HepG2 (cell line): Measurements from ENCODE around the gene MEF2D. TPM values are rescaled to one million over a fixed set of nuclear protein-coding genes. Genes with fewer than 3 reads are reported as not detected.

Source experiments
- ATAC-seq: fragments of 200-7000 bp; cut with Tn5 transposase; 3 replicates; pipeline ENCODE4 v1.9.1; 2020; ENCODE audit warnings: mild to moderate bottlenecking, moderate library complexity
- BruUV-seq: library from RNA; stranded (reverse); fragments of 400-500 nt; replicated peaks from 2 replicates; lab custom pipeline; 2021; lab: Mats Ljungman, UMichigan
- CTCF ChIA-PET: fragments of 300-600 bp; formaldehyde crosslinking; extraction: SDS; loops from one replicate; lab custom pipeline; 2021; ENCODE audit warnings: low total read pairs, inconsistent platforms, low intra/inter-chr PET ratio; lab: Yijun Ruan, JAX
- POLR2A ChIA-PET: fragments of 350-600 bp; sonication (Branson Sonifier 250); formaldehyde crosslinking; loops from one replicate; lab custom pipeline; 2020; ENCODE audit warnings: antibody characterized with exemption, inconsistent platforms; lab: Yijun Ruan, JAX
- DNase-seq: peaks from one replicate; pipeline ENCODE4 v3.0.0-alpha.2; 2015; ENCODE audit warnings: low spot score
- FAIRE-seq: peaks from 3 replicates; lab custom pipeline; 2011; peaks lifted over from hg19 to GRCh38; lab: Jason Lieb, UNC
- H2AFZ ChIP-seq: one replicate; pipeline ENCODE4 v1.6.1; 2011; ENCODE audit warnings: low read length, inconsistent platforms
- H3K27ac ChIP-seq: fragments of 300-600 bp; 3 replicates; pipeline ENCODE4 v1.8.0; 2011; ENCODE audit warnings: mixed run types, mild to moderate bottlenecking, mixed read lengths, low read length, inconsistent platforms; ENCODE audit not compliant: insufficient read depth; ENCODE audit errors: extremely low read length
- H3K27me3 ChIP-seq, 2 experiments: fragments of 200-600 bp in 1 of 2; 2 replicates in 1 of 2; 3 replicates in 1 of 2; pipeline versions ENCODE4 v1.6.0 to v1.8.0; 2011; ENCODE audit warnings: low read length in 2 of 2, mild to moderate bottlenecking in 2 of 2, moderate library complexity in 2 of 2, inconsistent platforms in 1 of 2; ENCODE audit not compliant: insufficient read depth in 2 of 2, control insufficient read depth in 1 of 2
- H3K36me3 ChIP-seq, 2 experiments: fragments of 200-600 bp in 1 of 2; replicated peaks in 1 of 2; 2 replicates in 1 of 2; 3 replicates in 1 of 2; pipeline versions ENCODE4 v1.5.1 to v1.8.0; 2011; ENCODE audit warnings: low read length in 2 of 2, inconsistent platforms in 1 of 2; ENCODE audit not compliant: insufficient read depth in 2 of 2, control insufficient read depth in 1 of 2
- H3K4me1 ChIP-seq: 2 replicates; pipeline ENCODE4 v1.5.1; 2012; ENCODE audit warnings: low read length, inconsistent platforms; ENCODE audit not compliant: insufficient read depth
- H3K4me2 ChIP-seq: 2 replicates; pipeline ENCODE4 v1.6.0; 2011; ENCODE audit warnings: low read depth, low read length, inconsistent platforms
- H3K4me3 ChIP-seq, 3 experiments: fragments of 200-600 bp in 1 of 3; sonication (generic), shearing (Covaris generic) in 1 of 3; replicated peaks in 1 of 3; 2 replicates each; pipeline ENCODE4 v1.5.1; 2011 to 2016; ENCODE audit warnings: low read length in 3 of 3, inconsistent platforms in 2 of 3, low read depth in 2 of 3, mild to moderate bottlenecking in 2 of 3, control low read depth in 1 of 3, mixed read lengths in 1 of 3; ENCODE audit not compliant: insufficient read depth in 1 of 3
- H3K79me2 ChIP-seq: one replicate; pipeline ENCODE4 v1.6.1; 2011; ENCODE audit warnings: low read length, inconsistent platforms; ENCODE audit not compliant: insufficient read depth
- H3K9ac ChIP-seq: 2 replicates; pipeline ENCODE4 v1.6.0; 2011; ENCODE audit warnings: mild to moderate bottlenecking, low read depth, low read length, inconsistent platforms; ENCODE audit not compliant: insufficient read depth
- H3K9me3 ChIP-seq: 2 replicates; pipeline ENCODE4 v1.5.1; 2012; ENCODE audit warnings: mild to moderate bottlenecking, low read length
- H4K20me1 ChIP-seq: 2 replicates; pipeline ENCODE4 v1.6.0; 2011; ENCODE audit warnings: inconsistent platforms, mild to moderate bottlenecking, low read length, moderate library complexity; ENCODE audit not compliant: insufficient read depth
- ATF7 ChIP-seq, 2 experiments: fragments of 450-650 bp in 1 of 2; sonication (generic) in 1 of 2; formaldehyde crosslinking in 1 of 2; IDR thresholded peaks; 2 replicates each; pipeline versions ENCODE4 v1.4.0 to v1.6.1; 2016 to 2020; ENCODE audit warnings: antibody characterized with exemption in 1 of 2, mild to moderate bottlenecking in 1 of 2, missing genetic modification reagents in 1 of 2
- CBX1 ChIP-seq: IDR thresholded peaks from one replicate; pipeline ENCODE4 v1.6.1; 2016; ENCODE audit warnings: antibody characterized with exemption, low read depth
- HDAC2 ChIP-seq: sonication (generic); formaldehyde crosslinking; IDR thresholded peaks from 2 replicates; pipeline ENCODE4 v1.4.0; 2020; ENCODE audit warnings: missing genetic modification reagents
- HNRNPH1 ChIP-seq: fragments of 200-400 bp; formaldehyde crosslinking; optimal IDR thresholded peaks from 2 replicates; pipeline ENCODE3; 2017; ENCODE audit warnings: mild to moderate bottlenecking, low read depth, low read length
- JDP2 ChIP-seq: sonication (generic); formaldehyde crosslinking; IDR thresholded peaks from 2 replicates; pipeline ENCODE4 v1.8.1; 2022; ENCODE audit warnings: missing genetic modification reagents, borderline replicate concordance
- JUNB ChIP-seq: sonication (generic); formaldehyde crosslinking; IDR thresholded peaks from 2 replicates; pipeline ENCODE4 v1.8.0; 2022; ENCODE audit warnings: missing genetic modification reagents, mild to moderate bottlenecking, borderline replicate concordance
- MBNL3 ChIP-seq: fragments of 250-450 bp; sonication (Bioruptor Pico); conservative IDR thresholded peaks from 2 replicates; pipeline ENCODE4 v1.8.0; 2022; ENCODE audit warnings: mild to moderate bottlenecking, inconsistent platforms
- NFYC ChIP-seq: IDR thresholded peaks from 2 replicates; pipeline ENCODE4 v1.6.1; 2016; ENCODE audit warnings: missing genetic modification reagents, missing compliant biosample characterization
- PHF21A ChIP-seq: sonication (generic); formaldehyde crosslinking; IDR thresholded peaks from 2 replicates; pipeline ENCODE4 v1.5.0; 2020; ENCODE audit warnings: mild to moderate bottlenecking, missing genetic modification reagents
- RAD21 ChIP-seq: fragments of 450-650 bp; formaldehyde crosslinking; IDR thresholded peaks from 2 replicates; pipeline ENCODE4 v1.5.0; 2020; ENCODE audit warnings: mild to moderate bottlenecking
- SMAD3 ChIP-seq: sonication (generic); formaldehyde crosslinking; IDR thresholded peaks from 2 replicates; pipeline ENCODE4 v1.4.0; 2020; ENCODE audit warnings: missing genetic modification reagents
- SMC3 ChIP-seq: IDR thresholded peaks from 2 replicates; pipeline ENCODE4 v1.6.1; 2011; ENCODE audit warnings: low read length, improper control_type of control experiment
- ZBTB42 ChIP-seq: sonication (generic); formaldehyde crosslinking; IDR thresholded peaks from 2 replicates; pipeline ENCODE4 v1.5.0; 2020; ENCODE audit warnings: mild to moderate bottlenecking, missing genetic modification reagents
- ZFP37 ChIP-seq: sonication (generic); formaldehyde crosslinking; IDR thresholded peaks from 2 replicates; pipeline ENCODE4 v1.4.0; 2020; ENCODE audit warnings: missing genetic modification reagents, borderline replicate concordance
- ZFP82 ChIP-seq: sonication (generic); formaldehyde crosslinking; IDR thresholded peaks from 2 replicates; pipeline ENCODE4 v1.5.1; 2020; ENCODE audit warnings: mild to moderate bottlenecking, missing genetic modification reagents, borderline replicate concordance
- ZNF235 ChIP-seq: sonication (generic); formaldehyde crosslinking; IDR thresholded peaks from 2 replicates; pipeline ENCODE4 v1.8.1; 2023; ENCODE audit warnings: mild to moderate bottlenecking, missing genetic modification reagents, borderline replicate concordance
- ZNF24 ChIP-seq: fragments of 450-650 bp; IDR thresholded peaks from 2 replicates; pipeline ENCODE4 v1.6.1; 2017; ENCODE audit warnings: antibody characterized with exemption, mild to moderate bottlenecking
- ZNF251 ChIP-seq: sonication (generic); formaldehyde crosslinking; IDR thresholded peaks from 2 replicates; pipeline ENCODE4 v1.9.0; 2021; ENCODE audit warnings: mild to moderate bottlenecking, missing genetic modification reagents
- ZNF350 ChIP-seq: sonication (generic); formaldehyde crosslinking; IDR thresholded peaks from 2 replicates; pipeline ENCODE4 v1.4.0; 2020; ENCODE audit warnings: mild to moderate bottlenecking, low read depth, missing genetic modification reagents, borderline replicate concordance
- ZNF644 ChIP-seq: IDR thresholded peaks from 2 replicates; pipeline ENCODE4 v1.6.1; 2016; ENCODE audit warnings: low read depth
- WGBS: methylation state at CpG from one replicate; pipeline ENCODE4 v1.1.6; 2017; ENCODE audit warnings: low lambda C conversion rate; 5-methylcytosine and 5-hydroxymethylcytosine counted together
- in situ Hi-C: cut with HindIII; loops from 2 replicates; pipeline ENCODE4 v1.10.0; 2017; ENCODE audit warnings: low pct_unique_long_range_greater_than_20kb; ENCODE audit not compliant: extremely low pct_ligation_motif_present
- intact Hi-C: fragments of 100-400 bp; cut with micrococcal nuclease; formaldehyde crosslinking; loops from one replicate; pipeline ENCODE4 v1.10.0; 2022; ENCODE audit not compliant: unreplicated experiment
- polyA plus RNA-seq, 8 experiments: library from polyadenylated mRNA; depleted of rRNA in 3 of 8; stranded (reverse) in 7 of 8; unstranded in 1 of 8; fragments of >200 nt; fragmentation: Illumina TruSeq in 4 of 8; extraction: Trizol in 4 of 8; gene quantifications; 2 replicates each; pipeline versions ENCODE4 v1.2.1 to v1.2.3, GENCODE V29; 2011 to 2016; ENCODE audit warnings: low read depth in 4 of 8, missing spikeins in 1 of 8, mixed read lengths in 1 of 8; ENCODE audit not compliant: insufficient read depth in 1 of 8
- total RNA-seq, 5 experiments: library from RNA; depleted of rRNA; stranded (reverse); fragments of >200 nt; fragmentation: Illumina TruSeq; extraction: Trizol; gene quantifications; 2 replicates each; pipeline ENCODE4 v1.2.3, GENCODE V29; 2016; ENCODE audit warnings: low read depth in 1 of 5
- TF ChIP-seq, protein P1 (sequence below): sonication (generic); formaldehyde crosslinking; IDR thresholded peaks from 2 replicates; pipeline ENCODE4 v1.5.1; 2020; ENCODE audit warnings: mild to moderate bottlenecking, moderate library complexity, missing genetic modification reagents
- TF ChIP-seq, protein P2 (sequence below): sonication (generic); formaldehyde crosslinking; IDR thresholded peaks from 2 replicates; pipeline ENCODE4 v1.4.0; 2020; ENCODE audit warnings: mild to moderate bottlenecking, missing genetic modification reagents

MEF2D gene
- total and polyA plus RNA-seq, 2 of the 13 experiments (the other 11 are each of a cell fraction or from before 2014, with no cell fraction given) = 1.6 to 3.9 TPM

- in situ Hi-C loops (loop anchor here (10.0 kb wide), 1 partner anchor 90 kb away; no protein-coding TSS in a partner anchor), intact Hi-C loops (loop anchor here (1.0 kb wide), 2 partner anchors 59 to 87 kb away; no protein-coding TSS in a partner anchor)
- peak; percentile 51 for ATAC-seq
- BruUV-seq = no TSS peak
- POLR2A ChIA-PET = interaction anchor here (1.8 kb wide), 1 partner anchor 58 kb away, joined by 21 read pairs; no protein-coding TSS in a partner anchor
- Histone ChIP-seq H3K4me1 (no peaks in the 10 kb centered on the region), H4K20me1 (no peaks in the 10 kb centered on the region; the same call in 1 of the 2 replicates), H3K9me3 (no peaks in the 10 kb centered on the region), H3K79me2 (no peaks in the 10 kb centered on the region), H3K4me3 (no peak overlapping the region), H3K27me3 (peaks cover 5 to 40% of the 10 kb centered on the region in 2 experiments; a peak in 4 of 5 replicates), H3K27ac (no peak overlapping the region), H3K4me2 (no peak overlapping the region), H2AFZ (no peak overlapping the region), H3K9ac (no peak overlapping the region), H3K36me3 (no peaks in the 10 kb centered on the region)
- peak; percentile 52 for DNase-seq
- WGBS = 0% methylated on average over 1 of the region's 1 CpG
- CTCF ChIA-PET = interaction anchor here (0.9 to 3.9 kb wide), 4 partner anchors 25 to 88 kb away, joined by 3 to 76 read pairs (median 18); no protein-coding TSS in a partner anchor
- FAIRE-seq = peak; percentile 77
- TF ChIP-seq ZNF350 (CRISPR knock-in tag) = no peak
- no peak for TF ChIP-seq HDAC2
- no peak for TF ChIP-seq ZNF251 (CRISPR knock-in tag)
- no peak for TF ChIP-seq ZNF235 (CRISPR knock-in tag)
- no peak for TF ChIP-seq NFYC
- peak; percentile 61; the same call in 1 of the 2 replicates for TF ChIP-seq RAD21 (CRISPR knock-in tag)
- TF ChIP-seq, protein P1, sequence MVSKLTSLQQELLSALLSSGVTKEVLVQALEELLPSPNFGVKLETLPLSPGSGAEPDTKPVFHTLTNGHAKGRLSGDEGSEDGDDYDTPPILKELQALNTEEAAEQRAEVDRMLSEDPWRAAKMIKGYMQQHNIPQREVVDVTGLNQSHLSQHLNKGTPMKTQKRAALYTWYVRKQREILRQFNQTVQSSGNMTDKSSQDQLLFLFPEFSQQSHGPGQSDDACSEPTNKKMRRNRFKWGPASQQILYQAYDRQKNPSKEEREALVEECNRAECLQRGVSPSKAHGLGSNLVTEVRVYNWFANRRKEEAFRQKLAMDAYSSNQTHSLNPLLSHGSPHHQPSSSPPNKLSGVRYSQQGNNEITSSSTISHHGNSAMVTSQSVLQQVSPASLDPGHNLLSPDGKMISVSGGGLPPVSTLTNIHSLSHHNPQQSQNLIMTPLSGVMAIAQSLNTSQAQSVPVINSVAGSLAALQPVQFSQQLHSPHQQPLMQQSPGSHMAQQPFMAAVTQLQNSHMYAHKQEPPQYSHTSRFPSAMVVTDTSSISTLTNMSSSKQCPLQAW = no peak
- TF ChIP-seq SMC3 = peak; percentile 53
- TF ChIP-seq ATF7 (IDR thresholded peaks at IDR 0.05) = no peak
- no peak for TF ChIP-seq ATF7 (CRISPR knock-in tag; IDR thresholded peaks at IDR 0.05)
- no peak for TF ChIP-seq JUNB
- TF ChIP-seq ZFP37 (CRISPR knock-in tag) = no peak
- TF ChIP-seq, protein P2, sequence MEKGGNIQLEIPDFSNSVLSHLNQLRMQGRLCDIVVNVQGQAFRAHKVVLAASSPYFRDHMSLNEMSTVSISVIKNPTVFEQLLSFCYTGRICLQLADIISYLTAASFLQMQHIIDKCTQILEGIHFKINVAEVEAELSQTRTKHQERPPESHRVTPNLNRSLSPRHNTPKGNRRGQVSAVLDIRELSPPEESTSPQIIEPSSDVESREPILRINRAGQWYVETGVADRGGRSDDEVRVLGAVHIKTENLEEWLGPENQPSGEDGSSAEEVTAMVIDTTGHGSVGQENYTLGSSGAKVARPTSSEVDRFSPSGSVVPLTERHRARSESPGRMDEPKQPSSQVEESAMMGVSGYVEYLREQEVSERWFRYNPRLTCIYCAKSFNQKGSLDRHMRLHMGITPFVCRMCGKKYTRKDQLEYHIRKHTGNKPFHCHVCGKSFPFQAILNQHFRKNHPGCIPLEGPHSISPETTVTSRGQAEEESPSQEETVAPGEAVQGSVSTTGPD = peak; percentile 31; the same call in 1 of the 2 replicates
- TF ChIP-seq SMAD3 (CRISPR knock-in tag) = no peak
- TF ChIP-seq ZNF644 (CRISPR knock-in tag) = no peak
- no peak for TF ChIP-seq MBNL3 (CRISPR knock-in tag)
- peak; percentile 98 for TF ChIP-seq ZNF24
- TF ChIP-seq PHF21A (CRISPR knock-in tag) = no peak
- TF ChIP-seq ZBTB42 (CRISPR knock-in tag) = no peak
- no peak for TF ChIP-seq CBX1
- no peak for TF ChIP-seq ZFP82
- TF ChIP-seq JDP2 (CRISPR knock-in tag) = no peak
- no peak for TF ChIP-seq HNRNPH1
These were observed 56.1 kb downstream of the MEF2D start for GRCh38 chr1:156444407-156445001.
